GM21360 (cell line): ENCODE results near the gene AIF1L.
"Not testable (repeated sequence)": the region's sequence is repeated elsewhere in the genome, so short reads cannot be mapped to it uniquely, and the experiment has no call there.

Experiments
- ATAC-seq: cut with Tn5 transposase; IDR thresholded peaks from one replicate; pipeline ENCODE4 v1.9.1; 2021; ENCODE audit warnings: mild to moderate bottlenecking, moderate library complexity; ENCODE audit not compliant: unreplicated experiment

AIF1L gene

DNA sequence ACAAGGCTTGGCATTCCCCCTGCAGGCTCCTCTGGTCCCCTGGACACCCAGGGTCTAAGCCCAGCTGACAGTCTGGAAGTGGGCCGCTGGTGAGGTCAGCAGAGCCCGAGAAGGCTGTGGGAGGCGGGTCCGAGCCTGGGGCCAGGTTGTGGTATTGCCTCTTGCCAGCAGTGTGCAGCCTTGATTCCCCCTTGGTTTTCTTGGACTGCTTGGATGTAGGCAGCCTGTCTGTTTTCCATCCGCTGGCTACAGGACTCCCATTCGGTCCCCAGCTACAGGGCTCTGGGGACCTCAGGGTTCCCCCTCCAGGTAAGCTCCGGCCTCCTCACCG is 1.6 kb downstream of the AIF1L start:
- ATAC-seq, result no peak

DNA sequence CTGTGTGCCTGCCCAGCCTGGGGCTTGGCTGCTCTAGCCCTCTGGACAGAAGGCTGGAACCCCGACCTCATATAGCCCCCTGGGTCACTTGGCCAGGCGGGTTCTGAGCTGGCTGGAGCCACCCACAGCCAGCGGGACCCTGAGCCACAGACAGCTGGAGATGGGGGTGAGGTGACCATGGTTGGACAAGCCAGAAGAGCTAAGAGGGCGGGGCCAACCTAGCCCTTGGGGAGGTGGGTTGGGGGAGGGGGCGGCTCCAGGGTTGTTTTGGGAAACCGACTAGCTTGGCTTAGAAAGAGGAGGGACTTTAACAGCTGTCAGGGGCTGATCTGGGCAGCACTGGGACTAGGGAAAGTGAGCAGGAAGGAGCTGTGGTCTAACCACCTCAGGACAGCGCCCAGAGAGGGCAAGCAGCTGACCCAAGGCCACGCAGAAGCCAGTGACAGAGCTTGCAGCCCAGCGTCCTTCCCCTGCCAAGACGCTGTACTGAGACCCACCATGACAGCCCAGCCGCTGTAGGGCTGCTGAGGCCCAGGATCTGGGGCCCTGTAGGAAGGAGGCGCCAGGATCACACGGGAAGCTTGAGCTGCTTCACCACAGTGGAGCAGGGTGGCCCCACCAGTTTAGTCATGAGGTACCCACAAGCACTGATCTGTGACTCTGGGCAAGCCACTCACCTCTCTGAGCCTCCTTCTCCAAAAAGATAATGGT is 2.2 kb downstream of the AIF1L start:
- no peak for ATAC-seq

DNA sequence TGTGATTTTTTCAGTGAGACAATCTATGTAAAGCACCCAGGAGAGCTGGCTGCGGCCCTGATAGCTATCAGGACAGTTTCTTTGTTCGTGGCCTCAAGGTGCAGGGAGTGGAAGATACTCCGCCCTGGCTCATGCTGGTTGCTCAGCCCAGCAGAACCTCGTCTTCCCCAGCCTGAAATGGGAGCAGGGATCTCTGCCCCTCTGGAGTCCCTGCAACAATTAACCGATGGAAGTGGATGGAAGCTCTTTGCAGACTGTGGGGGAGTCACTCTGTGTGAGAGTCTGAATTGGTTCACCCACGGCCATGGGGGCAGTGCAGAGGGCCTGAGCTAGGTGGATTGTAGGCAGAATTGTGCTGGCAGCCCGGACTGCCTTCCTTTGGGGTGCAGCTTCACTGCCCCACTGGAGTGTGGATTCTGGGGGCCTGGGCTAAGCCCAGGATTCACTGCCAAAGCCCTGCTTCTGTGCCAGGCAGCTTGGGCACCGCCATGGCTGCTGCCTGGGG is 2.8 kb downstream of the AIF1L start:
- ATAC-seq, result no peak

DNA sequence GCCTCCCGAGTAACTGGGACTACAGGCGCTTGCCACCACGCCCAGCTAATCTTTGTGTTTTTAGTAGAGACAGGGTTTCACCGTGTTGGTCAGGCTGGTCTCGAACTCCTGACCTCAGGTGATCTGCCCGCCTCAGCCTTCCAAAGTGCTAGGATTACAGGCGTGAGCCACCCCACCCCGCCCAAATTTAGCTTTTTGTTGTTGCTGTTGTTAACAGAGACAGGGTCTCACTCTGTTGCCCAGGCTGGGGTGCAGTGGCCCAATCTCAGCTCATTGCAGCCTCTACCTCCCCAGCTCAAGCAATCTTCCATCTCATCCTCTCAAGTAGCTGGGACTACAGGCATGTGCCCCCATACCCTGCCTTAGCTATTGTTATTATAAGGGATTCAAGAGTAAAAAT is 3.5 kb downstream of the AIF1L start:
- not testable (repeated sequence) for ATAC-seq

DNA sequence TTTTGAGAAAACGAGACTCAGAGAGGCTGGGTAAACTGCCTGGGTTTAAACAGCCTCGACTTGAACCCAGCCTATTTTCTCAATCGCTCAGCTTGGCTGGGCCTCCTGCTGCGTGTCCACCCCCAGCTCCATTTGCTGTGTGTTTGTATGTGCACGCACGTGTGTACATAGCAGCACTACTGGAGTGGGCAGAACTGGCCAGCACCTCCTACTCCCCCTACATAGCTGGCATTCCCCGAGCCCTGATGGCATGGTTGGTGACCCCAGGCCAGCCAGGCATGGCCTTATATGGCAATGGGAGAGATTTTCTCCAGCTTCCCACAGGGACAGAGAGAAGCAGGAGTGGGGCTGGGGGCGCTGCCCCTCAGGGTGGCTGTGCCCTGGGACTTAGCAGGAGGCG is 4.1 kb downstream of the AIF1L start:
- no peak for ATAC-seq

DNA sequence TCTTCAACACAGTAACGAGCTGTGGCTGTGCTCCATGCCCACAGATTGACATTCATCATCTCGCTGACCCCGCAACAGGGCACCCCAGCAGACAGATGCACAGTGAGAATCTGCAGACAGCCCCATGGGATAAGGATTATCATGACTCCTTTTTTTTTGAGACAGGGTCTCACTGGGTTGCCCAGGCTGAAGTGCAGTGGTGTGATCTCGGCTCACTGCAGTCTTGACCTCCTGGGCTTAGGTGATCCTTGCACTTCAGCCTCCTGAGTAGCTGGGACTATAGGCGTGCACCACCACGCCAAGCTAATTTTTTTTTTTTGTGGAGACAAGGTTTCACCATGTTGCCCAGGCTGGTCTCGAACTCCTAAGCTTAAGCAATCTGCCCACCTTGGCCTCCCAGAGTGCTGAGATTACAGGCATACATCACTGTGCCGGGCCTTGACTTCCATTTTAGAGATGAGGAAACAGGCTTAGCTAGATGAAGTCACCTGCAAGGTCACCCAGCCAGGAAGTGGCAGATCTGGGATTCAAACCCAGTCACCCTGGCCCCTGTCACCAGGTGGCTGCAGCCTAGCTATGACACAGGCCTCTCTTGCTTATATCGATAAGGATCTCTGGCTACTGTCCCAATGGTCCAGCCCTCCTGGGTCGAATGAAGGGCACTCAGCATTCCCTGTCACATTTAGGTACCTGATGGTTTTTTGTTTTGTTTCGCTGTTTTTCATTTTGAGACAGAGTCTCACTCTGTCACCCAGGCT is 5.1 kb downstream of the AIF1L start:
- no peak for ATAC-seq

DNA sequence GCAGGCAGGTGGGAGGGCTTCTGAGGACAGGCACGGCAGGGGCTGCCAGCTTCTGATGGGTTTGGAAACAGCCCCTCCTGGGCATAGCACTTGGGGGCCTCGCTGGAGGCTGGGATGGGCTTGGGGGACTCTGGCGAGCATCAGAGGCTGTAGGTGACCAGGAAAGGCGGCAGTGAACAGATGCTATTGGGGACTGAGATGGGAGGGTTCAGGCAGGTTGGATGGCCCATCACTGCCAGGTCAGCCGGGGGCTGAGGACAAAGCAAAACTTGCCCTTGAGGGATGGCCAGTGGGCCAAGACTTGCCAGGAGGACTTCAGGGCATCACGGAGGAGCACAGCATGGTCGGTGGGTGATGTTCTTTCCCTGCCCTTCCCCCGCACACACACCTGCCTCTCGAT is 6.7 kb downstream of the AIF1L start:
- no peak for ATAC-seq

DNA sequence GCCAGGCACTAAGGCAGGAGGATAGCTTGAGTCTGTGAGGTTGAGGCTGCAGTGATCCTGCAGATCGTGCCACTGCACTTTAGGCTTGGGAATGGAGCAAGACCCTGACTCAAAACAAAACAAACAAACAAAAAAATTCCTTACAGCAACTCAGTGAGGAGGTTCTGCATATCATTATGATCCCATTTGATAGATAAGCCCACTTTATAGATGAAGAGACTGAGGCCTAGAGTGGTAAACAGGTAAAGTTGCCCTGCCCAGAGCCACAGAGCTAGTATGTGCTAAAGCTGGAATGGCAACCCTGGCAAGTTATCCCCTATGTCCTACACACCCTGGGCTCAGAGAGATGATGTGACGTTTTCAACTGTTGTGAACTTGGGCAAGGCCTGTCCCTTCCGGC is 7.2 kb downstream of the AIF1L start:
- ATAC-seq, result no peak

DNA sequence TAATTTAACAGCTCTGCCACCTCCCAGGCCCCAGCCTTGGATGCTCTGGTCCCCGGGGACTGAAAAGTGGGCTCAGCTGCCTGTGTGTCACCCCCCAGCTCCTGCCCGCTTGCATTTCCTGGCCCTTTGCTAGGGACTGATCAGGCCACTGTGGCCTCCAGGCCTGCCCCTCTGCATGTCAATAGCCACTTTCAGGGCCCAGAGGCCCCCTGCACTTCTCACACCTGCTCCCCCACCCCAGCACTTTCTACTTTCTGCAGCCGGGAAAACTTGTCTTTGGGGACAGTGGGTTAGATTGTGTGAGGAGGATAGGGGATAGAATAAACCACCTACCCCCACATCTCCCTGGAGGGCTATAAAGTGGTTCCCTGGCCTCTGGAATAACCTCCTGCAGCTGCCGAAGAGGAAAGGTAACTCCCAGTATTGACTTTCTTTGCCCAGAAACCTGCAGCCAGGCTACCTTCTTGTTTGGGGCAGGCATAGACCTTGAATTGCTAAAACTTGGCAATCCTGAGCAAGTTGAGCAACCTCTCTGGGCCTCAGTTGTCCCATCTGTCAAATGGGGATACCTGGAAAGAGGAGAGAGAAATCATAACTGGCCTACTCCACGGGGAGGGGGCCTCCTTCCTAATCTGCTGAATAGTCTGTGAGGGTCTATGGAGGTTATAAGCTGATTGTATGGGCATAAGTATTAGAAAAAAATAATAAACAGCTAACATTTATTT is 7.8 kb downstream of the AIF1L start:
- no peak for ATAC-seq

DNA sequence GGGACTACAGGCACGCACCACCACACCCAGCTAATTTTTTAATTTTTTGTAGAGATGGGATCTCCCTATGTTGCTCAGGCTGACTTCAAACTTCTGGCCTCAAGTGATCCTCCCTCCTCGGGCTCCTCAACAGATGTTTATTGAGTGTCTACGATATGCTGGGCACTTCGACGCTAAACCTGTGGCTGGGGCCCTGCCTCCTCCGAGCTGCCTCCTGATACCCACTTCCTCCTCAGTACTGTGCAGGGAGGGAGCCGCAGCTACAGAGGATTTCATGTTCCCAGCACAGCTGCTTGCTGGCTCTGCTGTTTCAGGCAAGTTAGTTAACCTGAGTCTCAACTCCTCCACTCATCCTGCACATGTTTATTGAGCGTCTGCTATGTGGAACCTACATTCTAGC is 9.6 kb downstream of the AIF1L start:
- ATAC-seq, result no peak

DNA sequence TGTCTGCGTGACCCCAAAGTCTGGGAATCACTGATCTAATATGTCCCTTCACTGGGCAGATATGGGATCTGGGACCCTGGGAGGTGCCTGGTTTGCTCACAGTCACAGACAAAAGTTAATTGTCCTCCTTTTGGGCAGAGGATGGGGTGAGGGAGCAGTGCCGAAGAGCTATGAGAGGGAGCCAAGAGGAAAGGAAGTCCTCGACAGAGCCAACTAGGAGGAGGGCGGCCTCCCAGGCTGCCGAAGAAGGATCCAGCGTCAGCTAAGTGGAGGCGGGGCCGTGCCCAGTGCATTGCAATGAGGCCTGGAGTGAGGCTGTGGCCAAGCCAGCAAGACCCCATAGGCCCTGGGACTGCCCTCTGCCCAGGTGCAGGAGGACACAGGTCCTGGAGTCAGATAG is 11.4 kb downstream of the AIF1L start:
- ATAC-seq, result no peak

DNA sequence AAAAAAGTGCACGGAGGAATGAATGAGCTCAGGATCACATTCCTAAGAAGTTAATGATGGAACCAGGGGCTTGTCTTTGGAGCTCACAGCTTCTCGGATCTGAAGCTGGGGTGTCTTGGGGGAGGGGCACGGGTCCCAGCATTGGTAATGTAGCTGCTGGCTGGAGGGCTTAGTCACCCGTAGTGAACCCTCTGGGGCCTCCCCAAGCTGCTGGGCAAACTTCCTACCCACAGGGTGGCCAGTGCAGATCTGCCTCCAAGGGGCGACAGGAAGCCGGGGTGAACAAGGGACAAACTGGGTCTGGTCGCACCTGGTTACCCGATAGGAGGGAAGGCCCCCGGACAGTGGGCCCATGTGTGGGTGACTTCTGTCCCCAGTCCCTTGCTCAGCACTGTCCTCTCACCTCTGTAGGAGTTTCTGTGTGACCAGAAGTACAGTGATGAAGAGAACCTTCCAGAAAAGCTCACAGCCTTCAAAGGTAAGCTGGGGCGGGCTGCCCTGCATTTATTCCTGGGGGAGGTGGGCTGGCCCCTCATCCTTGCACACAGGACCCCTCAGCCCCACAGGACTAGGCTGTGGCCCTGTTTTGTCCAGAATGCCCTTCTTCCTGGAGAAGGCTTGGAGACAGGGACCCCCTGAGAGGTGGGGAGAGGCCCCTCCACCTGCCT is 15.0 kb downstream of the AIF1L start:
- ATAC-seq, result no peak

DNA sequence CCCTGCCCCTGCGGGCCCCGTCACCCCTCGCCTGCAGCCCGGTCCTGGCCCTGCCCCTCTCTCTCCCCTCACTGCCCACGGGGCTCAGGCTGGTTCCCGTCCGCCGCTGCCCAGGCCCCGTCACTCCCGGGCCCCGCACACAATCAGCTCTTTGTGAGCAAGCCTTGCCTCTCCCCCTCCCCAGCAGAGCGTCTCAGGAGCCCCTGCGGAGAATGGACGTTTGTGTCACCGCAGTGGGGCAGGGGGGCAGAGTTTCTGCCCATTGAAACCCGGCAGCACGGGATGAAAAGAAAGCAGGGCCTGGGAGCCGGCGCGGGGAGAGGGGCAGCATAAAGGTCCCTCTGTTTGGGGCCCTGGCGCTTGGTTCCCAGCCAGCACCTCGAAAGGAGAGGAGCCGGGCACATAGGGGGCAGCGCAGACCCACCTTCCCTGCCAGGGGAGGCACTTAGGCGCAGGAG is 15.6 kb downstream of the AIF1L start:
- ATAC-seq, result no peak

DNA sequence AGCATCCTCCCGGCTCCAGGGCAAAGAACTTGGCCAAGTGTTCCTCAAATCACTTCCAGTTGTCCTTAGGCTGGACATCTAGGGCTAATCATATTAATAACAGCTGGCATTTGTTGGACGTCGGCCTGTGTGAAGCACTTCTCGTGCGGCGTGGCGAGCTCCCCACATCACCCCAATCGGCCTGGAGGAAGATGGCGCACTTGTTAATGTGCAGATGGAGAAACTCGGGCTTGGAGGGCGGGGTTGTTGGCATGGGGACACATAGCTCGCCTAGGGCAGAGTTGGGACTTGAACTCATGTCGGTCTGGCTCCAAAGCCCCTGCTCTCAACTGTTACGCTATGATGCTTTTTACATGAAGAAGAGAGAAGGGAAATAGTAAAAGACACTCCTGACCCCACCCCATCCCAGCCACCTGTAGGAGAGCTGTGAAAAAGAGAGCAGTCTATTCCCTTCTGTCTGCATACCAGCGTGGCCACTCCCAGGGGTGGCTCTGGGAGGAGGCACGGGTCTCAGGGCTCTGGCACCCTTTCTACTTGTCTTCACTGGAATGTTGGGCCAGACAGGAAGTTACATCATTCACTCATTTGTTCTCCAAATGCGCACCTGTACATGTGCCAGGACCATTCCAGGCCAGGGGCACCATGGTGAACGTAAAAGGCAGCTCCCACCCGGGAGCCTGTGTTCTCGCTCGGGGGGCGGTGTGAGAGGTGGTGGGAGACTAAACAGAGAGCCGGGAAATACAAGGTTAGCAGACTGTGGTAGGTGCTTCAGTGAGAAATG is 16.2 kb downstream of the AIF1L start:
- no peak for ATAC-seq

DNA sequence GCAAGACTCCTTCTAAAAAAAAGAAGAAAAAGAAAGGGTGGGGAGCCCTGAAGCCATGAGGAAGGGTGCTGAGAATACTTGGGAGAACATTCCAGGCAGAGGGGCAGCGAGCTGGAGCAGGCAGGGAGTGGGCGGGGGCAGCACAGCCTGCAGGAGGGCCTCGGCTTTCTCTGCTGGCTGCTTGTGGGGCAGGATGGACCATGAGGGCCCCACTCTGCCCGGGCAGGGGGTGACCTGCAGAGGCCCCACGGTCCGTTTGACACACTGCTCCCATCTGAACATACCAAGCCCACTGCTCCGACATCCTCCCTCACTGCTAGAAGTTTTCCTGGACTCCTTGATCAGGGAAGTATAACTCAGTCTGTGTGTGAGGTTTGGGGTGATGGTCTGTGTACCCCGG is 17.3 kb downstream of the AIF1L start:
- ATAC-seq, result no peak

DNA sequence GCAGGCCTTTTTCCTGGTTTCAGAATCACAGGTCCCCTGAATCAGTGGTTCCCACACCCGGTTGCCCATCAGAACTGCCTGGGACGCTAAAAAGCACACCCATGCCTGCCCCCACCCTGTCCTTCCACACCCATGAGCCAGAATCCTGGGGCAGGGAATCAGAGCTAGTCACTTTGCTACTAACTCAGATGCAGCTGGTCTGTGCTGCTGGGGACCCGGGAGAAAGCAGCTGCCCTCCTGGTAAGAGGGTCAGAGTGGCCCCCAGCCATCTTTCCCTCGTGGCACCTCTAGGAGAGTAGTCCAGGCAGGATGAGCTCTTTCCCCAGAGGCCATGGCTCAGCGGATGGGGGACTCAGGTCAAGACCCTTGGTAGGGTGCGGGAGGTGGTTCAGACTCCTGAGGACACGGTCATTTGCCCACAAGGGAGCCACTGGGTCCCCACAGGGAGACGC is 17.8 kb downstream of the AIF1L start:
- ATAC-seq, result no peak

DNA sequence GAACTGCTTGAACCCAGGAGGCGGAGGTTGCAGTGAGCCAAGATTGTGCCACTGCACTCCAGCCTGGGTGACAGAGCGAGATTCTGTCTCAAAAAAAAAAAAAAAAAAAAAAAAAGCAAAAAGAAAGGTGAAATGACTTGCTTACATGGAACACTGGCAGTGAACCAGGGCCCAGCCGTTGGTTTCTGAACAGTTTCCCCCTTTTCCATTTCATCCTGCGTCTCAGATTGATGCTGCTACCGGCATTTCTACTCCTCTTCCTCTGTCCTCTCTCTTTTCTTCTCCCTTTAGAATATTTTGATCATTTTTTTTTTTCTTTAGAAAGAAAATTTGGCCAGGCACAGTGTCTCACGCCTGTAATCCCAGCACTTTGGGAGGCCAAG is 19.0 kb downstream of the AIF1L start:
- ATAC-seq, result not testable (repeated sequence)

DNA sequence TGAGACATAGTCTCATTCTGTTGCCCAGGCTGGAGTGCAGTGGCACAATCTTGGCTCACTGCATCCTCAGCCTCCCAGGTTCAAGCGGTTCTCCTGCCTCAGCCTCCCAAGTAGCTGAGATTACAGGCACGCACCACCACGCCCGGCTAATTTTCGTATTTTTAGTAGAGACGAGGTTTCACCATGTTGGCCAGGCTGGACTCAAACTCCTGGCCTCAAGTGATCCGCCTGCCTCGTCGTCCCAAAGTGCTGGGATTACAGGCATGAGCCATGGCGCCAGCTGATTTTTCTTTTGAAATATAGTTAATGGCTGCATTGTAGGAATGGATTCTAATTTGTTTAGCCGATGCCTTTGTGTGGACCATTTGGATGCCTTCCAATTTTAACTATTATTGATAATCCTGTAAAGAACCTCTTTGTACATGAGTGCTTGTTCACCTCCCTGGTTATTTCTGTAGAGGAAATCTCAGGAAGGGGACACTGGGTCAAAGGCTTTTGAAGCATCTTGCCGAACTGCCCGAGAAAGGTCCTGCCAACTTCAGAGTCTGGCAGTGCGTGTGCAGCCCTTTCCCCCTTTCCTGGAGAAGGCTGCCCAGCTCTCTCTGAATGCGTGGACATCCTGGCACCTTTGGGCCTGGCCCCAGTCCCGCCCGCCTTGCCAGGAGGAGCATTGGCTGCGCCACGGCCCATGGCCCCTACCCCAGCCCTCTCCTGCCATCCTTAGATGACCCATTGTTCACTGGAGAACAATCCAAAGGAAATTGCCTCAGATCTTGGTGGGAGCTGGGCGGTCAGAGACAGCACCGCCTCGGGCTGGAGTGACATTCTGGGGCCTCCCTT is 20.2 kb downstream of the AIF1L start:
- no peak for ATAC-seq

DNA sequence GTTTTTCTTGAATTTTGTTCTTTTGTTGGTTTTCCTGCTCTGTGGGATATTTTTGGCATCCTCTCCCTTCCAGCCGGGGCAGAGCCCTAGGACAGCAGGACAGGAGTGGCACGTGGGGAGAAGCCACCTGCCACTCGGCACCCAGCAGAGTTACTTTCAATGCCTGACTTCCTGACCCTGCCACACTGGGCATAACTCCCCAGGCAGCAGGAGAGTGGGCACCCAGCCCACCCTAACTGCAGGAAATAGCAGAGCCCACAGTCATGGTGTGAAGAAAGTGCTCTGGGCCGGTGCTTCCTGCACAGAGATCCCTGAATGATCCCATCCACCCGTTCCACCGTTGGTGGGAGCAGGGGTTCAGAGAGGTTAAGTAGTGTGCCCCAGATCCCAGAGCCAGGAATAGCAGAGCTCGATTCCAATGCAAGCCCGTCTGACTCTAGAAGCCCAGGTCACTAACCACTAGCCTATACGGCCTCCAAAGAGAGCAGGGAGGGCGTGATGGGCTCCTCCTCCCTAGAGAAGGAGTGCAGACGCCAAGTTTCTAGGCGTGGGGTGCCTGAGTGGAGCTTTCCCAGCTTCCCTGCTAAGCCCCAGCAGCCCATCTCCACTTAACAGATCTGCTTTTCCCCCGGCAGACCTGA is 20.9 kb downstream of the AIF1L start:
- no peak for ATAC-seq
